H1 (cell line): Measurements from ENCODE around the gene PSMA5. TPM values are rescaled to one million over a fixed set of nuclear protein-coding genes. Genes with fewer than 3 reads are reported as not detected.
"Not testable (repeated sequence)": the region's sequence is repeated elsewhere in the genome, so short reads cannot be mapped to it uniquely, and the experiment has no call there.

ENCODE experiments used
- CTCF ChIA-PET: fragments of 300-600 bp; sonication (Branson Sonifier 250); formaldehyde crosslinking; loops from one replicate; lab custom pipeline; 2021; ENCODE audit not compliant: partially characterized antibody; lab: Charles Lee
- POLR2A ChIA-PET: fragments of 300-600 bp; sonication (Branson Sonifier 250); formaldehyde crosslinking; loops from one replicate; lab custom pipeline; 2021; ENCODE audit warnings: inconsistent platforms; ENCODE audit not compliant: partially characterized antibody; lab: Charles Lee
- DNase-seq, 2 experiments: peaks; one replicate each; pipeline versions ENCODE4 v3.0.0 to v3.0.0-alpha.2; 2010 to 2022; ENCODE audit warnings: low spot score in 2 of 2, low read depth in 1 of 2, mixed read lengths in 1 of 2
- FAIRE-seq: peaks from 2 replicates; lab custom pipeline; 2011; peaks lifted over from hg19 to GRCh38; lab: Jason Lieb, UNC
- H2AFZ ChIP-seq: 2 replicates; pipeline ENCODE4 v1.8.1; 2012; ENCODE audit warnings: low read length, inconsistent platforms
- H2AK5ac ChIP-seq: 2 replicates; pipeline ENCODE4 v1.6.1; 2013; ENCODE audit warnings: low read depth, low read length
- H2BK120ac ChIP-seq: replicated peaks from 2 replicates; pipeline ENCODE3; 2013; ENCODE audit warnings: low read depth, low read length, inconsistent platforms
- H2BK12ac ChIP-seq: 2 replicates; pipeline ENCODE4 v1.6.1; 2013; ENCODE audit warnings: low read depth, low read length
- H2BK15ac ChIP-seq: 2 replicates; pipeline ENCODE4 v1.6.1; 2013; ENCODE audit warnings: low read length
- H2BK20ac ChIP-seq: 2 replicates; pipeline ENCODE4 v1.6.1; 2013; ENCODE audit warnings: low read length
- H2BK5ac ChIP-seq: 2 replicates; pipeline ENCODE4 v1.6.1; 2013; ENCODE audit warnings: low read depth, low read length
- H3K14ac ChIP-seq: 2 replicates; pipeline ENCODE4 v1.6.1; 2013; ENCODE audit warnings: inconsistent platforms; ENCODE audit not compliant: insufficient read length
- H3K18ac ChIP-seq: 2 replicates; pipeline ENCODE4 v1.6.1; 2013; ENCODE audit warnings: low read length; ENCODE audit errors: extremely low read depth
- H3K23ac ChIP-seq: 2 replicates; pipeline ENCODE4 v1.6.1; 2013; ENCODE audit warnings: inconsistent platforms; ENCODE audit not compliant: insufficient read length
- H3K23me2 ChIP-seq: 2 replicates; pipeline ENCODE4 v1.6.1; 2013; ENCODE audit warnings: low read depth, low read length
- H3K27ac ChIP-seq: 2 replicates; pipeline ENCODE4 v1.6.1; 2011; ENCODE audit warnings: low read depth, low read length, inconsistent platforms
- H3K27me3 ChIP-seq, 4 experiments: replicated peaks in 1 of 4; 1 replicate in 1 of 4; 2 replicates in 3 of 4; pipeline versions ENCODE4 v1.6.1 to v1.8.1; 2011 to 2013; ENCODE audit warnings: low read length in 3 of 4, mild to moderate bottlenecking in 3 of 4, inconsistent platforms in 2 of 4, mixed read lengths in 2 of 4, moderate library complexity in 1 of 4; ENCODE audit not compliant: control insufficient read depth in 3 of 4, insufficient read depth in 3 of 4; ENCODE audit errors: extremely low read depth in 1 of 4
- H3K36me3 ChIP-seq, 4 experiments: 2 replicates each; pipeline versions ENCODE4 v1.6.1 to v1.8.1; 2011 to 2013; ENCODE audit warnings: mild to moderate bottlenecking in 4 of 4, low read length in 3 of 4, moderate library complexity in 2 of 4, control low read depth in 1 of 4, inconsistent platforms in 1 of 4; ENCODE audit not compliant: insufficient read depth in 4 of 4, control insufficient read depth in 2 of 4
- H3K4ac ChIP-seq: replicated peaks from 2 replicates; pipeline ENCODE3; 2013; ENCODE audit warnings: low read length, low read depth, mixed read lengths, inconsistent platforms; ENCODE audit not compliant: insufficient read length
- H3K4me1 ChIP-seq, 4 experiments: replicated peaks in 1 of 4; 1 replicate in 1 of 4; 2 replicates in 3 of 4; pipeline versions ENCODE4 v1.6.1 to v1.8.1; 2011 to 2013; ENCODE audit warnings: low read length in 3 of 4, inconsistent platforms in 2 of 4, mixed read lengths in 1 of 4; ENCODE audit not compliant: insufficient read depth in 4 of 4, control insufficient read depth in 3 of 4
- H3K4me2 ChIP-seq, 2 experiments: 2 replicates each; pipeline versions ENCODE4 v1.6.1 to v1.8.1; 2011 to 2013; ENCODE audit warnings: low read depth in 2 of 2, low read length in 2 of 2, control low read depth in 1 of 2, inconsistent platforms in 1 of 2, mild to moderate bottlenecking in 1 of 2; ENCODE audit not compliant: insufficient read depth in 1 of 2
- H3K4me3 ChIP-seq, 4 experiments: fragments of 200-600, 300-600 bp in 1 of 4; sonication (generic), shearing (Covaris generic), sonication (Bioruptor Twin) in 1 of 4; 2 replicates each; pipeline versions ENCODE4 v1.5.1 to v1.8.1; 2011 to 2016; ENCODE audit warnings: low read length in 4 of 4, low read depth in 3 of 4, control low read depth in 2 of 4, inconsistent platforms in 2 of 4, mild to moderate bottlenecking in 2 of 4, mixed read lengths in 1 of 4, moderate library complexity in 1 of 4; ENCODE audit not compliant: insufficient read depth in 2 of 4; ENCODE audit errors: extremely low read depth in 1 of 4
- H3K56ac ChIP-seq: replicated peaks from 2 replicates; pipeline ENCODE3; 2013; ENCODE audit warnings: low read depth, mild to moderate bottlenecking, mixed read lengths, low read length, inconsistent platforms; ENCODE audit not compliant: insufficient read length
- H3K79me1 ChIP-seq: 2 replicates; pipeline ENCODE4 v1.6.1; 2013; ENCODE audit warnings: low read depth, low read length, control low read depth
- H3K79me2 ChIP-seq, 2 experiments: 2 replicates each; pipeline versions ENCODE4 v1.6.1 to v1.8.1; 2012 to 2013; ENCODE audit warnings: low read length in 2 of 2, mild to moderate bottlenecking in 2 of 2, inconsistent platforms in 1 of 2; ENCODE audit not compliant: insufficient read depth in 2 of 2, control insufficient read depth in 1 of 2
- H3K9ac ChIP-seq, 4 experiments: replicated peaks in 1 of 4; 1 replicate in 1 of 4; 2 replicates in 3 of 4; pipeline versions ENCODE4 v1.6.1 to v1.8.1; 2011 to 2013; ENCODE audit warnings: low read depth in 3 of 4, low read length in 3 of 4, control low read depth in 2 of 4, mild to moderate bottlenecking in 2 of 4, moderate library complexity in 2 of 4, inconsistent platforms in 1 of 4; ENCODE audit errors: extremely low read depth in 1 of 4
- H3K9me3 ChIP-seq, 2 experiments: 2 replicates each; pipeline versions ENCODE4 v1.6.1 to v1.8.1; 2012 to 2013; ENCODE audit warnings: mild to moderate bottlenecking in 2 of 2, moderate library complexity in 2 of 2, control low read depth in 1 of 2, inconsistent platforms in 1 of 2, low read depth in 1 of 2, low read length in 1 of 2, mixed read lengths in 1 of 2; ENCODE audit not compliant: insufficient read depth in 2 of 2
- H4K20me1 ChIP-seq, 2 experiments: replicated peaks in 1 of 2; 2 replicates each; pipeline versions ENCODE3 to v1.8.1; 2011 to 2013; ENCODE audit warnings: inconsistent platforms in 2 of 2, low read length in 2 of 2, mild to moderate bottlenecking in 1 of 2; ENCODE audit not compliant: insufficient read depth in 2 of 2, control insufficient read depth in 1 of 2
- H4K5ac ChIP-seq: 2 replicates; pipeline ENCODE4 v1.6.1; 2013; ENCODE audit warnings: low read length, low read depth, mixed read lengths, inconsistent platforms; ENCODE audit not compliant: insufficient read length
- H4K8ac ChIP-seq: 2 replicates; pipeline ENCODE4 v1.8.0; 2013; ENCODE audit warnings: mild to moderate bottlenecking, moderate library complexity, low read length, inconsistent platforms; ENCODE audit not compliant: insufficient read depth; ENCODE audit errors: extremely low read depth
- H4K91ac ChIP-seq: replicated peaks from 2 replicates; pipeline ENCODE3; 2013; ENCODE audit warnings: low read length, mixed read lengths, inconsistent platforms; ENCODE audit not compliant: insufficient read length
- ATF2 ChIP-seq: IDR thresholded peaks from 2 replicates; pipeline ENCODE4 v1.6.1; 2012; ENCODE audit warnings: low read length, inconsistent platforms
- EZH2 ChIP-seq: fragments of 200-600 bp; sonication (generic); IDR thresholded peaks from 2 replicates; pipeline ENCODE4 v1.7.1; 2012; ENCODE audit warnings: low read depth, mild to moderate bottlenecking, moderate library complexity, low read length, inconsistent platforms; ENCODE audit not compliant: severe bottlenecking
- POU5F1 ChIP-seq: IDR thresholded peaks from 2 replicates; pipeline ENCODE4 v1.6.1; 2011; ENCODE audit warnings: low read depth, mild to moderate bottlenecking, low read length, moderate library complexity
- SP2 ChIP-seq: IDR thresholded peaks from 2 replicates; pipeline ENCODE4 v1.6.1; 2012; ENCODE audit warnings: mild to moderate bottlenecking, low read length, inconsistent platforms
- TAF1 ChIP-seq: IDR thresholded peaks from 2 replicates; pipeline ENCODE4 v1.6.1; 2011; ENCODE audit warnings: mild to moderate bottlenecking, low read depth, low read length
- WGBS, 2 experiments: shearing (Covaris generic) in 1 of 2; methylation state at CpG; one replicate each; pipeline versions ENCODE4 v1.1.6 to v1.1.7; 2013 to 2015; ENCODE audit warnings: low lambda C conversion rate in 2 of 2, mixed read lengths in 2 of 2, inconsistent platforms in 1 of 2, low coverage in 1 of 2, missing lambda C conversion rate in 1 of 2; ENCODE audit not compliant: insufficient replicate concordance in 2 of 2, insufficient coverage in 1 of 2, insufficient read length in 1 of 2; ENCODE audit errors: extremely low coverage in 1 of 2, missing lambda C conversion rate in 1 of 2; 5-methylcytosine and 5-hydroxymethylcytosine counted together
- polyA plus RNA-seq, 7 experiments: library from polyadenylated mRNA; depleted of rRNA in 3 of 7; stranded (reverse) in 5 of 7; unstranded in 2 of 7; fragments of >200 nt in 5 of 7; fragments of 200-250 nt in 2 of 7; gene quantifications; 1 replicate in 5 of 7; 2 replicates in 1 of 7; 4 replicates in 1 of 7; pipeline versions ENCODE4 v1.2.1 to v1.2.3, GENCODE V29; 2011 to 2013; ENCODE audit warnings: missing spikeins in 2 of 7, mixed read lengths in 2 of 7
- total RNA-seq: library from RNA; stranded (reverse); fragmentation: NEBNext Ultra II Directional; extraction: Animal tissue kit (Norgen Biotek cat#: 25700); gene quantifications from 2 replicates; pipeline ENCODE4 v1.2.1, GENCODE V29; 2021

PSMA5 gene
- total and polyA plus RNA-seq, 2 of the 8 experiments (the other 6 are each of a cell fraction or from before 2014, with no cell fraction given), result 140 to 166 TPM

- TF ChIP-seq ATF2 (no peak), POU5F1 (no peak), TAF1 (no peak), SP2 (no peak), EZH2 (no peak)
- TF ChIP-seq, all 59 proteins: peak for 0
These were observed 48.4 kb upstream of the PSMA5 start (continued) for GRCh38 chr1:109474697-109475096.

GRCh38 chr1:109473284-109474057 is 47.2 kb upstream of the PSMA5 start:
- H3K27ac ChIP-seq, H3K56ac ChIP-seq, H4K5ac ChIP-seq, H3K9ac ChIP-seq, H2BK12ac ChIP-seq, DNase-seq, H3K4ac ChIP-seq, H3K4me3 ChIP-seq, H2AFZ ChIP-seq, H3K27me3 ChIP-seq, H4K8ac ChIP-seq, FAIRE-seq, H4K91ac ChIP-seq, H3K18ac ChIP-seq, H3K23me2 ChIP-seq, H2BK15ac ChIP-seq, H3K79me2 ChIP-seq, H4K20me1 ChIP-seq, H3K23ac ChIP-seq, H3K9me3 ChIP-seq, H3K4me2 ChIP-seq, H3K79me1 ChIP-seq, H2BK20ac ChIP-seq, H2BK5ac ChIP-seq, H2BK120ac ChIP-seq, H3K36me3 ChIP-seq, H3K14ac ChIP-seq, H2AK5ac ChIP-seq, H3K4me1 ChIP-seq: not testable (repeated sequence)
- WGBS, 2 experiments, result 83% methylated on average over 12 of the region's 12 CpGs; no CpG with 5 or more reads in 1 of the 2 experiments
- ChIA-PET CTCF (interaction anchor here (0.9 to 3.7 kb wide), 5 partner anchors 10 to 61 kb away, joined by 3 to 16 read pairs (median 4); partner anchors contain the start of gene ATXN7L2), POLR2A (interaction anchor here (0.6 to 1.0 kb wide), 3 partner anchors 193 to 213 kb away, joined by 3 read pairs; no protein-coding TSS in a partner anchor)
